GM19372 (cell line): ENCODE measurements around the gene PRAMEF25.
"Not testable (repeated sequence)": the region's sequence is repeated elsewhere in the genome, so short reads cannot be mapped to it uniquely, and the experiment has no call there.

Experiments used
- ATAC-seq: cut with Tn5 transposase; IDR thresholded peaks from one replicate; pipeline ENCODE4 v1.9.1; 2021; ENCODE audit warnings: mild to moderate bottlenecking, low read depth, moderate library complexity; ENCODE audit not compliant: unreplicated experiment

Gene PRAMEF25

GRCh38 chr1:13070474-13070873, at the start of gene PRAMEF25:
TSS of gene PRAMEF25 (plus strand) at chr1:13070774. CDS start at chr1:13073694, 2,920 bp downstream.
- ATAC-seq, result not testable (repeated sequence)

- ATAC-seq, result not testable (repeated sequence)
These were observed 14.1 kb upstream of the PRAMEF25 start, which contains the start of gene PRAMEF27 for GRCh38 chr1:13056475-13056874. TSS of gene PRAMEF27 (minus strand) at chr1:13056575. CDS start at chr1:13053659, 2,916 bp downstream.

DNA sequence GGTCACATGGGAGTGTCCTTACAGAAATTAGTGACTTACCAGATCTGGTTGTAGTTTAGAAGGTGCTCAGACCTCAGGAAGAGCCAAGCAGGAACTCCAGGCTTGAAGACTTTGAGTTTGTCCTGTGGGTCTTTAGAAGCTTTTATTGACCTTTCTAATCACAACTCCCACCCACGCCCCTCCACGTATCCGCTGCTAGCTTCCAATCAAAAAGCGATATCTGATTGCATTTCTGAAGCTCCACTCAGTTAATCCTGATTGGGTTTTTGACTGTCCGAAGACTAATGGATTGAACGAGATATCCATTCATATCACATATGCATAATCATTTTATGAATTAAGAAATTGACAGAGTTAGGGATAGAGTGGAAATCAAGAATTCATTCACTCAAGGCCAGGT, 46.2 kb downstream of the PRAMEF25 start, which contains the start of gene HNRNPCL2:
TSS of gene HNRNPCL2 (minus strand) at position 101 of the 400 bp plus-strand sequence. CDS start 454 bp downstream, outside the sequence.
- ATAC-seq, result not testable (repeated sequence)
